ENCODE results near the gene FAF1.

Gene FAF1

GRCh38 chr1:50422946-50423669 is 537.0 kb downstream of the FAF1 start, which contains the start of gene DMRTA2:
Gene DMRTA2 (minus strand): TSS chr1:50423443. CDS start chr1:50421536, 1,907 bp downstream.
- no peak within 1 kb of the TSS for H3K4me3 ChIP-seq (ENCODE audit: low read depth, low read length)
- DNase-seq (ENCODE audit: low read depth) = no peak
- TF ChIP-seq CTCF (conservative IDR thresholded peaks at IDR 0.05; ENCODE audit: low read depth, low read length) = no peak

GRCh38 chr1:50422675-50422945 is 537.5 kb downstream of the FAF1 start:
- TF ChIP-seq CTCF (conservative IDR thresholded peaks at IDR 0.05; ENCODE audit: low read depth, low read length) = no peak
- DNase-seq (ENCODE audit: low read depth) = no peak
- H3K4me3 ChIP-seq (ENCODE audit: low read depth, low read length) = no peak overlapping the region

GRCh38 chr1:50421768-50422674 is 538.0 kb downstream of the FAF1 start:
- no peak overlapping the region for H3K4me3 ChIP-seq (ENCODE audit: low read depth, low read length)
- DNase-seq (ENCODE audit: low read depth) = no peak
- TF ChIP-seq CTCF (conservative IDR thresholded peaks at IDR 0.05; ENCODE audit: low read depth, low read length) = no peak

GRCh38 chr1:50421366-50421748 is 538.7 kb downstream of the FAF1 start:
- no peak overlapping the region for H3K4me3 ChIP-seq (ENCODE audit: low read depth, low read length)
- no peak for DNase-seq (ENCODE audit: low read depth)
- TF ChIP-seq CTCF (conservative IDR thresholded peaks at IDR 0.05; ENCODE audit: low read depth, low read length) = no peak

GRCh38 chr1:50420689-50421365 is 539.2 kb downstream of the FAF1 start:
- TF ChIP-seq CTCF (conservative IDR thresholded peaks at IDR 0.05; ENCODE audit: low read depth, low read length) = no peak
- no peak overlapping the region for H3K4me3 ChIP-seq (ENCODE audit: low read depth, low read length)
- no peak for DNase-seq (ENCODE audit: low read depth)

GRCh38 chr1:50419907-50420677 is 540.0 kb downstream of the FAF1 start:
- DNase-seq (ENCODE audit: low read depth) = no peak
- TF ChIP-seq CTCF (conservative IDR thresholded peaks at IDR 0.05; ENCODE audit: low read depth, low read length) = no peak
- no peak overlapping the region for H3K4me3 ChIP-seq (ENCODE audit: low read depth, low read length)
